Gastrocnemius medialis (tissue), 4 donors: ENCODE measurements around the gene ATXN2L. TPM values are rescaled to one million over a fixed set of nuclear protein-coding genes. Genes with fewer than 3 reads are reported as not detected.
A peak's percentile ranks its signal among the peaks of the same experiment; 100 is the strongest.
"Not testable (repeated sequence)": the region's sequence is repeated elsewhere in the genome, so short reads cannot be mapped to it uniquely, and the experiment has no call there.

Experiments
- ATAC-seq, 2 donors: fragments of 150-250 bp; one replicate each; pipeline ENCODE4 v1.9.1; 2016
- DNase-seq, 2 donors: peaks; one replicate each; pipeline ENCODE4 v3.0.0-alpha.2; 2019
- H3K27ac ChIP-seq, 4 donors: fragments of 200-600 bp; sonication (generic); 1 replicate in 1 of 4; 2 replicates in 3 of 4; pipeline ENCODE4 v1.5.1; 2016 to 2018; ENCODE audit warnings: mild to moderate bottlenecking in 2 of 4, moderate library complexity in 1 of 4
- H3K27me3 ChIP-seq, 3 donors: fragments of 200-600 bp; sonication (generic) in 2 of 3; 1 replicate in 1 of 3; 2 replicates in 2 of 3; pipeline versions ENCODE4 v1.5.1 to v1.6.0; 2016 to 2019; ENCODE audit warnings: mild to moderate bottlenecking in 1 of 3, moderate library complexity in 1 of 3
- H3K36me3 ChIP-seq, 2 donors: fragments of 200-600 bp; sonication (generic) in 1 of 2; one replicate each; pipeline ENCODE4 v1.5.1; 2017 to 2018
- H3K4me1 ChIP-seq, 2 donors: fragments of 200-600 bp; sonication (generic) in 1 of 2; one replicate each; pipeline ENCODE4 v1.5.1; 2016 to 2017; ENCODE audit warnings: mild to moderate bottlenecking in 2 of 2
- H3K4me3 ChIP-seq, 4 donors: fragments of 200-600 bp; sonication (generic) in 3 of 4; 1 replicate in 1 of 4; 2 replicates in 3 of 4; pipeline ENCODE4 v1.5.1; 2016 to 2019; ENCODE audit warnings: mild to moderate bottlenecking in 2 of 4
- H3K9me3 ChIP-seq, 3 donors: fragments of 200-600 bp; sonication (generic) in 2 of 3; 1 replicate in 1 of 3; 2 replicates in 2 of 3; pipeline ENCODE4 v1.5.1; 2016 to 2019
- CTCF ChIP-seq, 5 experiments: fragments of 450-650 bp in 3 of 5; fragments of 200-600 bp in 2 of 5; sonication (generic) in 2 of 5; IDR thresholded peaks in 4 of 5; conservative IDR thresholded peaks in 1 of 5; 1 replicate in 4 of 5; 2 replicates in 1 of 5; pipeline ENCODE4 v1.5.1; 2016 to 2019; ENCODE audit warnings: antibody characterized with exemption in 5 of 5, mild to moderate bottlenecking in 3 of 5, moderate library complexity in 3 of 5
- POLR2A ChIP-seq, 2 donors: fragments of 450-650 bp; IDR thresholded peaks; one replicate each; pipeline ENCODE4 v1.6.1; 2017; ENCODE audit warnings: antibody characterized with exemption in 2 of 2, mild to moderate bottlenecking in 2 of 2, moderate library complexity in 2 of 2
- in situ Hi-C, 4 donors: fragments of 200-750 bp; cut with MboI; loops; one replicate each; pipeline versions ENCODE4 v1.15.0 to v1.8.0; 2017; ENCODE audit warnings: low sequenced_read_pairs in 4 of 4
- intact Hi-C: fragments of 100-400 bp; cut with DNase I; formaldehyde crosslinking; loops from one replicate; pipeline ENCODE4 v1.15.1; 2023; ENCODE audit warnings: low total_unique reads
- total RNA-seq, 4 donors: library from RNA; depleted of rRNA; stranded (reverse); fragments of >200 nt; gene quantifications; one replicate each; pipeline versions ENCODE4 v1.1.0 to v1.2.3, GENCODE V29; 2016

Gene ATXN2L
- total RNA-seq, 4 donors from 2014 or later = 24.0 to 68.6 (median 47.7) TPM

- no peak for ATAC-seq
- TF ChIP-seq POLR2A (IDR thresholded peaks at IDR 0.05) (no peak), CTCF (IDR thresholded peaks at IDR 0.05 in 4 of 5, conservative IDR thresholded peaks at IDR 0.05 in 1 of 5) (no peak)
- DNase-seq = no peak
- no peaks in the 10 kb centered on the region for H3K27me3 ChIP-seq
- peaks cover 13 to 16% of the 10 kb centered on the region in 2 donors for H3K4me1 ChIP-seq
- peaks cover 0 to 47% of the 10 kb centered on the region in 2 donors for H3K36me3 ChIP-seq
- in situ Hi-C loops (loop anchor here in 2 of 4 donors (10.0 kb wide), 1 partner anchor 78 kb away; no protein-coding TSS in a partner anchor), intact Hi-C loops (no loop called here)
- no peak overlapping the region for H3K4me3 ChIP-seq
- H3K9me3 ChIP-seq = no peaks in the 10 kb centered on the region
- H3K27ac ChIP-seq = no peak overlapping the region
These were observed 43.6 kb downstream of the ATXN2L start for GRCh38 chr16:28866454-28866804.

GRCh38 chr16:28867241-28867640, 44.4 kb downstream of the ATXN2L start:
- no peak for ATAC-seq
- Histone ChIP-seq H3K27ac (no peak overlapping the region), H3K4me3 (no peak overlapping the region), H3K4me1 (peaks cover 13 to 16% of the 10 kb centered on the region in 2 donors), H3K27me3 (no peaks in the 10 kb centered on the region), H3K9me3 (no peaks in the 10 kb centered on the region), H3K36me3 (peaks cover 0 to 55% of the 10 kb centered on the region in 2 donors)
- TF ChIP-seq POLR2A (IDR thresholded peaks at IDR 0.05) (no peak), CTCF (IDR thresholded peaks at IDR 0.05 in 4 of 5, conservative IDR thresholded peaks at IDR 0.05 in 1 of 5) (no peak)
- in situ Hi-C loops = loop anchor here in 2 of 4 donors (10.0 kb wide), 1 partner anchor 78 kb away; no protein-coding TSS in a partner anchor
- DNase-seq = no peak
- intact Hi-C loops = no loop called here

- H3K9me3 ChIP-seq, H3K27me3 ChIP-seq, intact Hi-C loops, H3K27ac ChIP-seq, H3K4me3 ChIP-seq, ATAC-seq, DNase-seq: not testable (repeated sequence)
- Histone ChIP-seq H3K4me1 (peaks cover 13 to 15% of the 10 kb centered on the region in 2 donors), H3K36me3 (peaks cover 0 to 60% of the 10 kb centered on the region in 2 donors)
- in situ Hi-C loops = loop anchor here in 2 of 4 donors (10.0 kb wide), 1 partner anchor 77 kb away; no protein-coding TSS in a partner anchor
These were observed 44.8 kb downstream of the ATXN2L start for GRCh38 chr16:28867646-28868045.

- H3K4me3 ChIP-seq = no peak overlapping the region
- DNase-seq = no peak
- H3K4me1 ChIP-seq = peaks cover 12 to 13% of the 10 kb centered on the region in 2 donors
- peaks cover 0 to 66% of the 10 kb centered on the region in 2 donors for H3K36me3 ChIP-seq
- no peak for ATAC-seq
- no peak overlapping the region for H3K27ac ChIP-seq
- no peak for TF ChIP-seq CTCF (IDR thresholded peaks at IDR 0.05 in 4 of 5, conservative IDR thresholded peaks at IDR 0.05 in 1 of 5)
- TF ChIP-seq POLR2A (IDR thresholded peaks at IDR 0.05) = no peak
- no peaks in the 10 kb centered on the region for H3K9me3 ChIP-seq
- no peaks in the 10 kb centered on the region for H3K27me3 ChIP-seq
- in situ Hi-C loops (loop anchor here in 2 of 4 donors (10.0 kb wide), 1 partner anchor 76 kb away; no protein-coding TSS in a partner anchor), intact Hi-C loops (no loop called here)
These were observed 46.4 kb downstream of the ATXN2L start for GRCh38 chr16:28869201-28869600.

GRCh38 chr16:28872952-28873351, 50.2 kb downstream of the ATXN2L start:
- peaks cover 0 to 51% of the 10 kb centered on the region in 2 donors for H3K36me3 ChIP-seq
- DNase-seq = no peak
- no peaks in the 10 kb centered on the region for H3K27me3 ChIP-seq
- TF ChIP-seq CTCF (IDR thresholded peaks at IDR 0.05 in 4 of 5, conservative IDR thresholded peaks at IDR 0.05 in 1 of 5) = no peak
- no peak for TF ChIP-seq POLR2A (IDR thresholded peaks at IDR 0.05)
- H3K9me3 ChIP-seq = no peaks in the 10 kb centered on the region
- in situ Hi-C loops (loop anchor here in 1 of 4 donors (10.0 kb wide), 1 partner anchor 72 kb away; no protein-coding TSS in a partner anchor), intact Hi-C loops (loop anchor here (10.0 kb wide), 1 partner anchor 338 kb away; the partner anchor contains the start of gene NUPR1)
- no peak overlapping the region for H3K4me3 ChIP-seq
- H3K4me1 ChIP-seq = peaks cover 18 to 31% of the 10 kb centered on the region in 2 donors
- ATAC-seq = no peak
- peak overlapping the region in 1 of 4 donors; percentile 90 for H3K27ac ChIP-seq
